B cell (primary cell): Measurements from ENCODE around the gene ZCCHC13. TPM values are rescaled to one million over a fixed set of nuclear protein-coding genes. Genes with fewer than 3 reads are reported as not detected.

Experiments used
- ATAC-seq: fragments of 200-7000 bp; cut with Tn5 transposase; one replicate; pipeline ENCODE4 v1.10.0; 2021; ENCODE audit warnings: low read depth, mild to moderate bottlenecking, moderate number of reproducible peaks, moderate library complexity
- CTCF ChIA-PET: fragments of 350-600 bp; sonication (Branson Sonifier 250); formaldehyde crosslinking; loops from one replicate; lab custom pipeline; 2021; ENCODE audit warnings: antibody characterized with exemption, inconsistent platforms; lab: Charles Lee
- POLR2A ChIA-PET: fragments of 350-600 bp; sonication (Branson Sonifier 250); formaldehyde crosslinking; loops from one replicate; lab custom pipeline; 2021; ENCODE audit warnings: antibody characterized with exemption; lab: Charles Lee
- DNase-seq: peaks from one replicate; pipeline ENCODE4 v3.0.0; 2013
- H2AFZ ChIP-seq: 2 replicates; pipeline ENCODE4 v1.6.1; 2012; ENCODE audit warnings: mild to moderate bottlenecking, low read depth, low read length; ENCODE audit not compliant: insufficient read depth, poor library complexity, severe bottlenecking
- H3K27ac ChIP-seq, 2 donors: 1 replicate in 1 of 2; 2 replicates in 1 of 2; pipeline ENCODE4 v1.5.1; 2012 to 2013; ENCODE audit warnings: low read length in 2 of 2, mild to moderate bottlenecking in 2 of 2, moderate library complexity in 1 of 2
- H3K27me3 ChIP-seq, 4 experiments: fragments of 200-600 bp in 1 of 4; sonication (generic) in 1 of 4; replicated peaks in 1 of 4; 1 replicate in 2 of 4; 2 replicates in 2 of 4; pipeline versions ENCODE4 v1.6.1 to v1.7.0; 2013 to 2016; ENCODE audit warnings: low read length in 3 of 4, mild to moderate bottlenecking in 2 of 4, mixed read lengths in 1 of 4, moderate library complexity in 1 of 4; ENCODE audit not compliant: insufficient read depth in 4 of 4, control insufficient read depth in 3 of 4; ENCODE audit errors: control extremely low read depth in 1 of 4
- H3K36me3 ChIP-seq, 2 experiments: replicated peaks in 1 of 2; 1 replicate in 1 of 2; 2 replicates in 1 of 2; pipeline versions ENCODE4 v1.6.1 to v1.7.1; 2013; ENCODE audit warnings: low read length in 1 of 2; ENCODE audit not compliant: insufficient read depth in 2 of 2, control insufficient read depth in 1 of 2; ENCODE audit errors: control extremely low read depth in 1 of 2, extremely low read depth in 1 of 2
- H3K4me1 ChIP-seq, 2 donors: fragments of 200-600 bp in 1 of 2; sonication (generic) in 1 of 2; 1 replicate in 1 of 2; 2 replicates in 1 of 2; pipeline versions ENCODE4 v1.5.1 to v1.6.1; 2013 to 2017; ENCODE audit warnings: low read length in 2 of 2; ENCODE audit not compliant: control insufficient read depth in 2 of 2, insufficient read depth in 2 of 2
- H3K4me2 ChIP-seq: replicated peaks from 2 replicates; pipeline ENCODE3; 2012; ENCODE audit warnings: mild to moderate bottlenecking, low read depth, low read length; ENCODE audit not compliant: poor library complexity, severe bottlenecking
- H3K4me3 ChIP-seq, 5 experiments: fragments of 200-600 bp in 1 of 5; sonication (generic) in 1 of 5; 1 replicate in 3 of 5; 2 replicates in 2 of 5; pipeline versions ENCODE4 v1.5.1 to v1.7.0; 2011 to 2016; ENCODE audit warnings: low read length in 4 of 5, mild to moderate bottlenecking in 4 of 5, low read depth in 2 of 5, control low read depth in 1 of 5, moderate library complexity in 1 of 5; ENCODE audit not compliant: insufficient read depth in 1 of 5; ENCODE audit errors: control extremely low read depth in 1 of 5, extremely low read depth in 1 of 5
- H3K79me2 ChIP-seq: fragments of 200-600 bp; sonication (generic); one replicate; pipeline ENCODE4 v1.6.0; 2016; ENCODE audit warnings: low read length; ENCODE audit not compliant: control insufficient read depth, insufficient read depth
- H3K9ac ChIP-seq: fragments of 200-600 bp; sonication (generic); 2 replicates; pipeline ENCODE4 v1.6.1; 2017; ENCODE audit warnings: mild to moderate bottlenecking, low read length, moderate library complexity
- H3K9me3 ChIP-seq, 3 donors: one replicate each; pipeline versions ENCODE4 v1.6.1 to v1.7.1; 2013; ENCODE audit warnings: low read length in 2 of 3; ENCODE audit not compliant: control insufficient read depth in 2 of 3, insufficient read depth in 1 of 3; ENCODE audit errors: control extremely low read depth in 1 of 3
- H4K20me1 ChIP-seq: 2 replicates; pipeline ENCODE4 v1.6.0; 2012; ENCODE audit warnings: mild to moderate bottlenecking, low read length; ENCODE audit not compliant: insufficient read depth, control insufficient read depth, poor library complexity, severe bottlenecking
- H3K27ac Mint-ChIP-seq: one replicate; pipeline ENCODE4 v1.8.0; 2021; ENCODE audit warnings: mixed read lengths
- H3K27me3 Mint-ChIP-seq: one replicate; pipeline ENCODE4 v1.8.0; 2021; ENCODE audit warnings: mixed read lengths
- H3K4me1 Mint-ChIP-seq: one replicate; pipeline ENCODE4 v1.8.0; 2021; ENCODE audit warnings: mixed read lengths
- H3K4me3 Mint-ChIP-seq: one replicate; pipeline ENCODE4 v1.8.0; 2021; ENCODE audit warnings: mixed read lengths
- H3K9me3 Mint-ChIP-seq: one replicate; pipeline ENCODE4 v1.8.0; 2022; ENCODE audit warnings: mixed read lengths; ENCODE audit not compliant: insufficient read depth
- EZH2 ChIP-seq: IDR thresholded peaks from 2 replicates; pipeline ENCODE4 v1.6.1; 2012; ENCODE audit warnings: borderline replicate concordance, low read depth, mild to moderate bottlenecking, moderate library complexity, low read length; ENCODE audit not compliant: insufficient read depth, poor library complexity, severe bottlenecking
- WGBS: methylation state at CpG from one replicate; pipeline ENCODE4 v1.1.5; 2013; ENCODE audit warnings: missing lambda C conversion rate; ENCODE audit not compliant: insufficient coverage; 5-methylcytosine and 5-hydroxymethylcytosine counted together
- intact Hi-C: fragments of 100-400 bp; cut with micrococcal nuclease; formaldehyde crosslinking; loops from one replicate; pipeline ENCODE4 v1.10.0; 2022
- polyA plus RNA-seq: library from polyadenylated mRNA; depleted of rRNA; stranded (reverse); fragments of >200 nt; gene quantifications from 2 replicates; pipeline ENCODE4 v1.2.3, GENCODE V29; 2012
- total RNA-seq, 2 donors: library from RNA; stranded (reverse); fragments of 120-200 nt in 1 of 2; gene quantifications; 1 replicate in 1 of 2; 2 replicates in 1 of 2; pipeline versions ENCODE4 v1.2.3 to v1.2.4, GENCODE V29; 2013 to 2022
- TF ChIP-seq, protein P1 (sequence below): fragments of 200-600 bp; IDR thresholded peaks from one replicate; pipeline ENCODE4 v1.8.0; 2022; ENCODE audit warnings: antibody characterized with exemption, mild to moderate bottlenecking

ZCCHC13 gene
- total and polyA plus RNA-seq, 2 donors (not counting 1 experiment from before 2014, with no cell fraction given), result not detected

DNA sequence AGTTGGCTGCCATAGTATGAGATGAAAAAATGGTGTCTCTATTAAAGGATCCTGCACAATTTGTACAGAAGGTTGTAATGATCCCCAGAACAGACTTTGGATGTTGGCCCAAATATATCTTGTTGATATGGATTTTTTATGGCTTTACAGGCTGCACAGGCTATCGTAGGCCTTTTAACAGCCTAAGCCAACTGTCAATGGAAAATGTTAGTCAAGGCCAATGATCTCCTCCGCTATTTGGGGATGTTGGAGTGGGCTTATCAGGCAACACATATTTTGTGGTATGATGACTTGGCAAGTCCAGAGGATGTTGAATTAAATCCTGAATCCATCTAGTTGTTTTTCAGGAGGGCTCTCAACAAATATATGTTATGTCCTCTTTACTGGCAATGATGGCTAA is 42.1 kb downstream of the ZCCHC13 start:
- H3K4me1 ChIP-seq, result peaks cover 0 to 7% of the 10 kb centered on the region in 2 donors
- no peaks in the 10 kb centered on the region for H3K9me3 ChIP-seq
- POLR2A ChIA-PET, result no interaction called here
- no peak overlapping the region for H3K27ac ChIP-seq
- no CpG with 5 or more reads among the region's 2 CpGs for WGBS
- no peaks in the 10 kb centered on the region for H3K27me3 ChIP-seq
- no peaks in the 10 kb centered on the region for H3K36me3 ChIP-seq
- Mint-ChIP-seq H3K4me1 (peaks cover 8% of the 10 kb centered on the region), H3K9me3 (no peaks in the 10 kb centered on the region), H3K27me3 (no peaks in the 10 kb centered on the region), H3K27ac (no peak overlapping the region), H3K4me3 (no peak overlapping the region)
- H3K4me3 ChIP-seq, result no peak overlapping the region
- H3K79me2 ChIP-seq, result no peaks in the 10 kb centered on the region
- H2AFZ ChIP-seq, result no peak overlapping the region
- H4K20me1 ChIP-seq, result no peaks in the 10 kb centered on the region
- no peak overlapping the region for H3K9ac ChIP-seq
- CTCF ChIA-PET, result interaction anchor here (0.7 kb wide), 1 partner anchor 192 kb away, joined by 7 read pairs; no protein-coding TSS in a partner anchor
- no peak for ATAC-seq
- TF ChIP-seq, protein P1, sequence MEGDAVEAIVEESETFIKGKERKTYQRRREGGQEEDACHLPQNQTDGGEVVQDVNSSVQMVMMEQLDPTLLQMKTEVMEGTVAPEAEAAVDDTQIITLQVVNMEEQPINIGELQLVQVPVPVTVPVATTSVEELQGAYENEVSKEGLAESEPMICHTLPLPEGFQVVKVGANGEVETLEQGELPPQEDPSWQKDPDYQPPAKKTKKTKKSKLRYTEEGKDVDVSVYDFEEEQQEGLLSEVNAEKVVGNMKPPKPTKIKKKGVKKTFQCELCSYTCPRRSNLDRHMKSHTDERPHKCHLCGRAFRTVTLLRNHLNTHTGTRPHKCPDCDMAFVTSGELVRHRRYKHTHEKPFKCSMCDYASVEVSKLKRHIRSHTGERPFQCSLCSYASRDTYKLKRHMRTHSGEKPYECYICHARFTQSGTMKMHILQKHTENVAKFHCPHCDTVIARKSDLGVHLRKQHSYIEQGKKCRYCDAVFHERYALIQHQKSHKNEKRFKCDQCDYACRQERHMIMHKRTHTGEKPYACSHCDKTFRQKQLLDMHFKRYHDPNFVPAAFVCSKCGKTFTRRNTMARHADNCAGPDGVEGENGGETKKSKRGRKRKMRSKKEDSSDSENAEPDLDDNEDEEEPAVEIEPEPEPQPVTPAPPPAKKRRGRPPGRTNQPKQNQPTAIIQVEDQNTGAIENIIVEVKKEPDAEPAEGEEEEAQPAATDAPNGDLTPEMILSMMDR, result no peak
- no peak for TF ChIP-seq EZH2
- DNase-seq, result no peak
- intact Hi-C loops, result loop anchor here (10.0 kb wide), 1 partner anchor 211 kb away; no protein-coding TSS in a partner anchor
- H3K4me2 ChIP-seq, result no peak overlapping the region

DNA sequence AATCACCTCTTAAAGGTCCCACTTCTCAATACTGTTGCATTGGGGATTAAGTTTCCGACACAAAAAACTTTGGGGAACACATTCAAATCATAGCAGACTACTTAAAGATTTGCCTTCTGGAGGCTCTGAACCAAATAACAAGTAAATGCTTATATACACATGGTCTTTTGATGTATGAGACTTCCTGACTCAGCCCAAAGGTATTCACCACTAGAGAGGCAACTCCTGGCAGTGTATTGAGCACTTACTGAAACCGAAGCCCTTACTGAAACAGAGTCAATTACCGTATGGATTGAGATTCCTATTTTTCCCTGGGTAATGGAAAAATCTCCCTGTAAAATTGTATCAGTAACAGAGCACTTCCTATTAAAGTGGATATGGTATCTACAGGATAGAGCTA is 45.4 kb downstream of the ZCCHC13 start:
- H3K27me3 ChIP-seq, result no peaks in the 10 kb centered on the region
- H3K27ac Mint-ChIP-seq, result no peak overlapping the region
- no peak for DNase-seq
- no peak overlapping the region for H3K4me3 Mint-ChIP-seq
- no peak overlapping the region for H3K9ac ChIP-seq
- no peak overlapping the region for H3K4me3 ChIP-seq
- no peaks in the 10 kb centered on the region for H3K9me3 ChIP-seq
- no peak for TF ChIP-seq EZH2
- TF ChIP-seq, protein P1, result no peak
- no peaks in the 10 kb centered on the region for H3K27me3 Mint-ChIP-seq
- H3K9me3 Mint-ChIP-seq, result no peaks in the 10 kb centered on the region
- POLR2A ChIA-PET, result no interaction called here
- CTCF ChIA-PET, result no interaction called here
- intact Hi-C loops, result loop anchor here (10.0 kb wide), 1 partner anchor 215 kb away; no protein-coding TSS in a partner anchor
- ATAC-seq, result no peak
- no peaks in the 10 kb centered on the region for H4K20me1 ChIP-seq
- no peak overlapping the region for H2AFZ ChIP-seq
- H3K4me1 Mint-ChIP-seq, result peaks cover 8% of the 10 kb centered on the region
- no peaks in the 10 kb centered on the region for H3K79me2 ChIP-seq
- H3K36me3 ChIP-seq, result no peaks in the 10 kb centered on the region
- peaks cover 0 to 5% of the 10 kb centered on the region in 2 donors for H3K4me1 ChIP-seq
- no peak overlapping the region for H3K4me2 ChIP-seq
- H3K27ac ChIP-seq, result no peak overlapping the region
- no CpG with 5 or more reads among the region's 3 CpGs for WGBS
